Activated naive CD8-positive, alpha-beta T cell (primary cell): ENCODE results near the gene U2AF1L4.

ENCODE experiments used
- H3K27ac Mint-ChIP-seq: one replicate; pipeline ENCODE4 v1.8.0; 2021; ENCODE audit warnings: mixed read lengths
- H3K27me3 Mint-ChIP-seq: one replicate; pipeline ENCODE4 v1.8.0; 2021; ENCODE audit warnings: mixed read lengths
- H3K36me3 Mint-ChIP-seq: one replicate; pipeline ENCODE4 v1.8.0; 2021; ENCODE audit warnings: mixed read lengths
- H3K4me1 Mint-ChIP-seq: one replicate; pipeline ENCODE4 v1.8.0; 2021; ENCODE audit warnings: low read depth, mixed read lengths
- H3K4me3 Mint-ChIP-seq: one replicate; pipeline ENCODE4 v1.8.0; 2021; ENCODE audit warnings: mild to moderate bottlenecking, mixed read lengths
- H3K9me3 Mint-ChIP-seq: one replicate; pipeline ENCODE4 v1.8.0; 2021; ENCODE audit warnings: low read depth, mixed read lengths

The U2AF1L4 gene

DNA sequence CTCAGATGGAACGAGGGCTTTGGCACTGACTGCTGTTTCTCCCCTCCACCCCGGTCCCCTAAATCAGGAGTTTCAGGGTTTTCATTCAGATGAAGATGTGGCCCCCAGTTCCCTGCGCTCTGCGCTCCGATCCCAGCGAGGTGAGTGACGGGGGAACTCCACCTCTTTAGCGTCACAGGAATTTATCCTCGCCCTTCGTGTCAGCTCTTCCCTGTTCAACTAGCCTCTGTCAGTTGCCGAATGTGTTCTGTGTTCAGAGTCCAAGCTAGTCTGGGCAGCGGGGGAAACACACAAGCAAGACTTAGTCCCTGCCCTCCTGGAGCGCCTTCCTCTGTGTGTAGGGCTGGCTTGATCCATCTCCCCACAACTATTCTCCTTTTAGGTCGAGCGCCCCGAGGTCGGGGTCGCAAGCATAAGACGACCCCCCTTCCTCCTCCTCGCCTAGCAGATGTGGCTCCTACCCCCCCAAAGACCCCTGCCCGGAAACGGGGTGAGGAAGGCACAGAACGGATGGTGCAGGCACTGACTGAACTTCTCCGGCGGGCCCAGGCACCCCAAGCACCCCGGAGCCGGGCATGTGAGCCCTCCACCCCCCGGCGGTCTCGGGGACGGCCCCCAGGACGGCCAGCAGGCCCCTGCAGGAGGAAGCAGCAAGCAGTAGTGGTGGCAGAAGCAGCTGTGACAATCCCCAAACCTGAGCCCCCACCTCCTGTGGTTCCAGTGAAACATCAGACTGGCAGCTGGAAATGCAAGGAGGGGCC lies 25.6 kb downstream of the U2AF1L4 start:
- Mint-ChIP-seq H3K9me3 (no peaks in the 10 kb centered on the region), H3K4me3 (peak overlapping the region; percentile 93), H3K36me3 (peaks cover 4% of the 10 kb centered on the region), H3K27me3 (no peaks in the 10 kb centered on the region), H3K4me1 (peaks cover 30% of the 10 kb centered on the region), H3K27ac (peak overlapping the region; percentile 64)

GRCh38 chr19:35718345-35719041 lies 26.7 kb downstream of the U2AF1L4 start:
- Mint-ChIP-seq H3K27ac (peak overlapping the region; percentile 85), H3K9me3 (no peaks in the 10 kb centered on the region), H3K27me3 (no peaks in the 10 kb centered on the region), H3K4me3 (peak overlapping the region; percentile 93), H3K36me3 (peaks cover 7% of the 10 kb centered on the region), H3K4me1 (peaks cover 41% of the 10 kb centered on the region)

DNA sequence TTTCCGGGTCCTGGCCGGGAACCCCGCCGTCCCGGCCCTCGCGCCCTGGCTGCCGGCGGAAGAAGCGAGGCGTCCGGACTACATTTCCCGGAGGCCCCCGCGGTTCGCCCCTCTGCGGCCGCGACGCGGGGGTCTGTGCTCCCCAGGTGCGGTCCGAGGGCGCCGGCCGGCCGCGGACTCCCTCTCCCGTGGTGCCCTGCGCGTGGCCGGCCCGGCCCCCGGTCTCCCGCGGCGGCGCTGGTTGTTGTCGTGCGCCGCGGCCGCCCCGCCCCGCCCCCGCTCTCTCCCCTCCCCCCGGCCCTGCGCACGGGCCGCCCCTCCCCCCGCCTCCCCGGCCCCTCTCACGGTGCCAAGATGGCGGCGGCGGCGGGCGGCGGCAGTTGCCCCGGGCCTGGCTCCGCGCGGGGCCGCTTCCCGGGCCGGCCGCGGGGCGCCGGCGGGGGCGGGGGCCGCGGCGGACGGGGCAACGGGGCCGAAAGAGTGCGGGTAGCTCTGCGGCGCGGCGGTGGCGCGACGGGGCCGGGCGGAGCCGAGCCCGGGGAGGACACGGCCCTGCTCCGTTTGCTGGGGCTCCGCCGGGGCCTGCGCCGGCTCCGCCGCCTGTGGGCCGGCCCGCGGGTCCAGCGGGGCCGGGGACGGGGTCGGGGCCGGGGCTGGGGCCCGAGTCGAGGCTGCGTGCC lies 27.4 kb downstream of the U2AF1L4 start, which contains the start of gene KMT2B:
Gene KMT2B, plus strand, starts transcription at position 339 of the 680 bp plus-strand sequence. Its CDS starts 16 bp downstream, at position 355.
- H3K27ac Mint-ChIP-seq: peak within 1 kb of the TSS; percentile 96
- H3K4me3 Mint-ChIP-seq: peak within 1 kb of the TSS; percentile 93
- peaks cover 45% of the 10 kb centered on the region for H3K4me1 Mint-ChIP-seq

DNA sequence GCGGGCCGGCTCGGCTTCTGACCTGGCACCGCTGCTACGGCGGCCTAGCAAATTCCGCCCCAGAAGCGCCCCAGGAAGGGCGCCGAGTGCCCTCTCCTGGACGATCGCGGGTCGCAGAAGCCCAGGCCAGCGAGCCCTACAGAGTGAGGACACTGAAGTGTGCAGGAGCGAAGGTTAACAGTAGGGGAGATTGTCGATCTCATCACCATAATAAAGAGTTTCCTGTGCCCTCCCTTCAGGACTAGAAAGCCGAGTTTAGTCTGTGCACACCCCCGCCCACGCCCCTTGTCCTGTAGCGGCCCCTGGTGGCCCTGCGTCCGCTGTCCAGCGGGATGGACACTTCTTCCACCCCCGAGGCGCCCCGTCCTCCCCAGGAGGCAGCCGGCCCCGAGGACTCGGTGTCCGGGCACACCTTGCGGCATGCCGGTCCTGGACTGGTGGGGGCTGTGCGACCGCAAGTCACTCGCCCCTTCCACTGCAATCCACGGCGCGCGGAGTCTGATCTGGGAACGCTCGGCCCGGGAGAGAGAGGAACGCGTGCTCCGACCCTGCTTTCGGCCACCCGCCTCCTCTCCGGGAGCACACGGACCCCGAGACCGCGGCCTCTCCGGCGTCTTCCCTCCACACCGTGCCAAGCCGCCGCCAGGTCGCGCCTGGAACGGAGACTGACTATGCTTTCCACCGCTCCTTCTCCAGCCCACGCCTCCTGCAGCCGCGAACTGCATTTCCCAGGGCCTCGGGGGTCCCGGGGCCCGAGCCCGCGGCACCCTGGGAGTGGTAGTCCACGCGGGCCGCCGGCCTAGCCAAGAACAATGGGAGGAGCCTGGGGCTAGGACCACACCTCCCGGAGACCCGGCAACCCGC lies 28.2 kb downstream of the U2AF1L4 start:
- Mint-ChIP-seq H3K9me3 (no peaks in the 10 kb centered on the region), H3K36me3 (peaks cover 7% of the 10 kb centered on the region), H3K27me3 (no peaks in the 10 kb centered on the region), H3K4me1 (peaks cover 51% of the 10 kb centered on the region), H3K27ac (peak overlapping the region; percentile 96), H3K4me3 (peak overlapping the region; percentile 93)

More for the DNA sequence above, 27.4 kb downstream of the U2AF1L4 start, which contains the start of gene KMT2B:
- Mint-ChIP-seq H3K27me3 (no peaks in the 10 kb centered on the region), H3K9me3 (no peaks in the 10 kb centered on the region), H3K36me3 (peaks cover 7% of the 10 kb centered on the region)

DNA sequence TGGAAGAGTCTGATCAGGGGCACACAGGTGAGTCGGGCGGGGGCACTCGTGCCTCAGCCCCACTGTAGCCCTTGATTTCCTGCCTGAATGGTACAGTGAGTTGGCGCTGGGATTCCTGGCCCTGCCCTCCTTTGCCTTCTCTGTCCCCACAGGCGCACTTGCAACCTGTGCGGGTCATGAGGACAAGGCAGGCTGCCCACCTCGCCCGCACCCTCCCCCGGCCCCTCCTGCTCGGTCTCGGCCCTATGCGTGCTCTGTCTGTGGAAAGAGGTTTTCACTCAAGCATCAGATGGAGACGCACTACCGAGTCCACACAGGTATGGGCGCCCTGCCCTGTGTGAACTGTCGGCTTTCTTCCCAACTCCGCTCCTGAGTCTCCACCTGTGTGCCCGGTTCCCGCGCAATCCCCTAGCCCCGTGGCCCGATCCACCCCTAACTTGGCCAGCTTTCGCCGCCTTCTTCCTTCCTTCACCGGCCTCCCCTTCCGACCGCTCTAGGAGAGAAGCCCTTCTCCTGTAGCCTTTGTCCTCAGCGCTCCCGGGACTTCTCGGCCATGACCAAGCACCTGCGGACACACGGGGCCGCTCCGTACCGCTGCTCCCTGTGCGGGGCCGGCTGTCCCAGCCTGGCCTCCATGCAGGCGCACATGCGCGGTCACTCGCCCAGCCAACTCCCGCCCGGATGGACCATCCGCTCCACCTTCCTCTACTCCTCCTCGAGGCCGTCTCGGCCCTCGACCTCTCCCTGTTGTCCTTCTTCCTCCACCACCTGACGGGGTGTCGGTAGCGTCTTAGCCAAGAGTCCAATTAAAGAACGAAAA lies 29.0 kb downstream of the U2AF1L4 start:
- peak overlapping the region; percentile 93 for H3K4me3 Mint-ChIP-seq
- peak overlapping the region; percentile 96 for H3K27ac Mint-ChIP-seq
- peaks cover 7% of the 10 kb centered on the region for H3K36me3 Mint-ChIP-seq
- peaks cover 51% of the 10 kb centered on the region for H3K4me1 Mint-ChIP-seq
- no peaks in the 10 kb centered on the region for H3K27me3 Mint-ChIP-seq
- H3K9me3 Mint-ChIP-seq: no peaks in the 10 kb centered on the region

- H3K9me3 Mint-ChIP-seq: no peaks in the 10 kb centered on the region
- H3K4me3 Mint-ChIP-seq: peak overlapping the region; percentile 93
- peaks cover 59% of the 10 kb centered on the region for H3K4me1 Mint-ChIP-seq
- no peaks in the 10 kb centered on the region for H3K27me3 Mint-ChIP-seq
- peaks cover 7% of the 10 kb centered on the region for H3K36me3 Mint-ChIP-seq
- peak overlapping the region; percentile 96 for H3K27ac Mint-ChIP-seq
These were observed 29.8 kb downstream of the U2AF1L4 start for GRCh38 chr19:35715355-35715809.

DNA sequence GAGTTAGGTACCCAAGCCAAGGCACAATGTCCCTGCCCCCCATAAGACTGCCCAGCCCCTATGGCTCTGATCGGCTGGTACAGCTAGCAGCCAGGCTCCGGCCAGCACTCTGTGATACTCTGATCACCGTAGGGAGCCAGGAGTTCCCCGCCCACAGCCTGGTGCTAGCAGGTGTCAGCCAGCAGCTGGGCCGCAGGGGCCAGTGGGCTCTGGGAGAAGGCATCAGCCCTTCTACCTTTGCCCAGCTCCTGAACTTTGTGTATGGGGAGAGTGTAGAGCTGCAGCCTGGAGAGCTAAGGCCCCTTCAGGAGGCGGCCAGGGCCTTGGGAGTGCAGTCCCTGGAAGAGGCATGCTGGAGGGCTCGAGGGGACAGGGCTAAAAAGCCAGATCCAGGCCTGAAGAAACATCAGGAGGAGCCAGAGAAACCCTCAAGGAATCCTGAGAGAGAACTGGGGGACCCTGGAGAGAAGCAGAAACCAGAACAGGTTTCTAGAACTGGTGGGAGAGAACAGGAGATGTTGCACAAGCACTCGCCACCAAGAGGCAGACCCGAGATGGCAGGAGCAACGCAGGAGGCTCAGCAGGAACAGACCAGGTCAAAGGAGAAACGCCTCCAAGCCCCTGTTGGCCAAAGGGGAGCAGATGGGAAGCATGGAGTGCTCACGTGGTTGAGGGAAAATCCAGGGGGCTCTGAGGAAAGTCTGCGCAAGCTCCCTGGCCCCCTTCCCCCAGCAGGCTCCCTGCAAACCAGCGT lies 30.4 kb downstream of the U2AF1L4 start:
- Mint-ChIP-seq H3K4me1 (peaks cover 60% of the 10 kb centered on the region), H3K36me3 (peaks cover 7% of the 10 kb centered on the region), H3K27ac (peak overlapping the region; percentile 99), H3K9me3 (no peaks in the 10 kb centered on the region), H3K27me3 (no peaks in the 10 kb centered on the region), H3K4me3 (peak overlapping the region; percentile 93)

DNA sequence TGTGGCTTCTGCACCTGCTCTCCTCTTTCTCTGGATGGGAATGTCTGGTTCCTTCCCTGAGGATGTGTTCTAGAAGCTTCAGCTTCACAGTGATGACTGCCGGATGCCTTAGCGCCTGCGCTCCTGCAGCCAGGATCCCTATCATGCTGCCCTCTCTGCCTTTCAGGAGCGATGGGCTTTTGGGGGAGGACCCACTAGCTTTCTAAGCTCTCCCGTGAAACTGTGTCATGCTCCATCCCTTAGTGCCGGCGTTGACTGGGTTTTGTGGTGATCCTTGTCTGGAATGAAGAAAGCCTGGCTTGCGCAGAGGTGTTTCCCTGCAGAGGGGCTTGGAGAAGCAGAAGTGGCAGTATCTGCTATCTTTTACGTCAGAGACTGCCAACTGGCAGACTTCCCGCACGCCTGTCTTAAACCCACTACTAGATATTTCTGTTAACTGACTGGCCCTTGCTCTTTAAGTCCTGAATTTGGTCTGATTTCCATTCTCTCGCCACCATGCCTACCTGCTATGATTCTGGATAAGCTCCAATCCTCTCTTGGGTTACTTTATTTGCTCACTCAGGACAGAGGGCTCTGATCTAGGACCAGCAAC lies 31.2 kb downstream of the U2AF1L4 start:
- Mint-ChIP-seq H3K4me1 (peaks cover 53% of the 10 kb centered on the region), H3K27me3 (no peaks in the 10 kb centered on the region), H3K4me3 (peak overlapping the region; percentile 93), H3K36me3 (peaks cover 7% of the 10 kb centered on the region), H3K27ac (peak overlapping the region; percentile 99), H3K9me3 (no peaks in the 10 kb centered on the region)

DNA sequence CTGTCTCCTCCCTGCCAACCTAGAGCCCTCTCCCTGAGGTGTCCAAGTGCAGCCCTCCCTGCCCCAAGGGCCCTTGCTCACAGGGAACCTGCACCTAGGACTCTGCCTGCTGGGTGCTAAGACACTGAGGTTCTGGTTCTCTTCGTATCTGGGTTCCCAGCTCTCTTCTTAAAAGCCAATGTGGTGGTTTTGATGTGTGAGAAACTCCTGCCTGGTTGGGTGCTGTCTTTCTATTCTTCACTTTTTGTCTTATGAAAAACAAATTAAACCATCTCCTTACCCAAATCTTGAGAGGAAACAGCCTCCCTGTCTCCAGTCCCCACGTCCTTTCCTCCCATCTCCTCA lies 31.7 kb downstream of the U2AF1L4 start:
- peaks cover 7% of the 10 kb centered on the region for H3K36me3 Mint-ChIP-seq
- peak overlapping the region; percentile 99 for H3K27ac Mint-ChIP-seq
- H3K4me1 Mint-ChIP-seq: peaks cover 53% of the 10 kb centered on the region
- H3K4me3 Mint-ChIP-seq: peak overlapping the region; percentile 93
- H3K27me3 Mint-ChIP-seq: no peaks in the 10 kb centered on the region
- H3K9me3 Mint-ChIP-seq: no peaks in the 10 kb centered on the region

DNA sequence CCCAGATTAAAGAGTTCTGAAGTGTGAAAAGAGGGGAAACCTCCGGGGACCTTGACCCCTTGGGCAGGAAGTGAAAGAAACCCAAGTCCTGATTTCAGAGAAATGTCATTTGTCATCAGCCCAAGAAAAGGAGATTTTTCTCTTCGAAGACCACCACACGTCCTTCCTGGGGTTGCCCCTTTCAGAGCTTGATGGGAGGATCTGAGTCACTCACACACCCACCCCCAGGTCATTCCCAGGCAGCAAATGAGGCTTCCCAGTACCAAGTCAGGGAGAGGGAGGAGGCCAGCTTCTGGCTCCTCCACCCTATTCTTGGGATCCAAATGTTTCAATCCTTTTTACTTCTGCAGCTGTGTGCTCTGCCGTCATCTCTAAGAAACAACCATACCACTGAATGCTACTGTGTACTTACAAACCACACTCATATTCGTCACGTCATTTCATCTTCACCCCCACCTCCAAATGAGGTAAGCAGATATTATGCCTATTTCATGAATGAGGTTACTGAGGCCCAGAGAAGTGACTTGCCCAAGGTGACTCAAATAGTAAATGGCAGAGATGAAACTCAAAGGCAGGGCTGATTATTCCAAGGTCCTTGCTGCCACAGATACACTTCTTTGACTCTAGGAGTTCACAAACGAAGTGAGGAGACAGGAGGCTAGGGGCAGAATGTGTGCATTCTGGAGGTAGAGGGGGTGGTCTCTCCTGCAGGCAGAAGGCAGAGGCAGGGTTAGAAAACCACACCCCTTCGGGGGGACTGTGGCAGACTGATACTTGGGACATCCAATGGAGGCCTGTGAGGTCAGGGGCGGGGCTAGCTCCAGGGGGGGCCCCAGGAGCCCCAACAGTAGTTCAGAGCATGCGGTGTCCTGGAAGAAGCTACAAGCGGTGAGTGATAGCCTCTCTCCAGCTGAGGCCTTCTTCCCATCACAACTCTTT lies 32.4 kb downstream of the U2AF1L4 start:
- Mint-ChIP-seq H3K36me3 (peaks cover 7% of the 10 kb centered on the region), H3K27me3 (no peaks in the 10 kb centered on the region), H3K4me3 (peak overlapping the region; percentile 93), H3K9me3 (no peaks in the 10 kb centered on the region), H3K4me1 (peaks cover 53% of the 10 kb centered on the region), H3K27ac (peak overlapping the region; percentile 99)

- peak overlapping the region; percentile 74 for H3K4me3 Mint-ChIP-seq
- H3K4me1 Mint-ChIP-seq: peaks cover 48% of the 10 kb centered on the region
- peaks cover 2% of the 10 kb centered on the region for H3K36me3 Mint-ChIP-seq
- no peaks in the 10 kb centered on the region for H3K27me3 Mint-ChIP-seq
- H3K9me3 Mint-ChIP-seq: no peaks in the 10 kb centered on the region
- H3K27ac Mint-ChIP-seq: peak overlapping the region; percentile 99
These were observed 34.2 kb downstream of the U2AF1L4 start for GRCh38 chr19:35710784-35711723.
